ENCODE results near the gene TRMT44.

The TRMT44 gene

GRCh38 chr4:8493484-8493883 lies 52.9 kb downstream of the TRMT44 start:
- DNase-seq (ENCODE audit: low read depth in 3 of 3) = no peak

GRCh38 chr4:8494218-8494617 lies 53.6 kb downstream of the TRMT44 start:
- no peak for DNase-seq (ENCODE audit: low read depth in 3 of 3)

GRCh38 chr4:8494983-8495548 lies 54.5 kb downstream of the TRMT44 start:
- DNase-seq (ENCODE audit: low read depth in 3 of 3) = no peak

- no peak for DNase-seq (ENCODE audit: low read depth in 3 of 3)
Observed at GRCh38 chr4:8495803-8496202, 55.2 kb downstream of the TRMT44 start.

- DNase-seq (ENCODE audit: low read depth in 3 of 3) = no peak
Observed at GRCh38 chr4:8497762-8498161, 57.2 kb downstream of the TRMT44 start.

GRCh38 chr4:8500966-8501365 lies 60.4 kb downstream of the TRMT44 start:
- DNase-seq (ENCODE audit: low read depth in 3 of 3) = no peak

GRCh38 chr4:8501781-8502180 lies 61.2 kb downstream of the TRMT44 start:
- no peak for DNase-seq (ENCODE audit: low read depth in 3 of 3)

- no peak for DNase-seq (ENCODE audit: low read depth in 3 of 3)
Observed at GRCh38 chr4:8502371-8502770, 61.8 kb downstream of the TRMT44 start.

- DNase-seq (ENCODE audit: low read depth in 3 of 3) = no peak
Observed at GRCh38 chr4:8502836-8503585, 62.4 kb downstream of the TRMT44 start.

GRCh38 chr4:8503801-8504200 lies 63.2 kb downstream of the TRMT44 start:
- no peak for DNase-seq (ENCODE audit: low read depth in 3 of 3)

GRCh38 chr4:8504279-8505007 lies 63.9 kb downstream of the TRMT44 start:
- no peak for DNase-seq (ENCODE audit: low read depth in 3 of 3)

GRCh38 chr4:8505229-8505628 lies 64.7 kb downstream of the TRMT44 start:
- no peak for DNase-seq (ENCODE audit: low read depth in 3 of 3)

GRCh38 chr4:8506006-8506372 lies 65.4 kb downstream of the TRMT44 start:
- DNase-seq (ENCODE audit: low read depth in 3 of 3) = no peak

- DNase-seq (ENCODE audit: low read depth in 3 of 3) = no peak
Observed at GRCh38 chr4:8506373-8507195, 66.0 kb downstream of the TRMT44 start.

- no peak for DNase-seq (ENCODE audit: low read depth in 3 of 3)
Observed at GRCh38 chr4:8507196-8507570, 66.6 kb downstream of the TRMT44 start.

- DNase-seq (ENCODE audit: low read depth in 3 of 3) = no peak
Observed at GRCh38 chr4:8507624-8508023, 67.0 kb downstream of the TRMT44 start.

GRCh38 chr4:8508266-8508665 lies 67.7 kb downstream of the TRMT44 start:
- no peak for DNase-seq (ENCODE audit: low read depth in 3 of 3)

- no peak for DNase-seq (ENCODE audit: low read depth in 3 of 3)
Observed at GRCh38 chr4:8508740-8509139, 68.2 kb downstream of the TRMT44 start.

GRCh38 chr4:8509311-8509950 lies 68.9 kb downstream of the TRMT44 start:
- no peak for DNase-seq (ENCODE audit: low read depth in 3 of 3)

GRCh38 chr4:8510191-8510590 lies 69.6 kb downstream of the TRMT44 start:
- DNase-seq (ENCODE audit: low read depth in 3 of 3) = no peak

GRCh38 chr4:8510611-8511285 lies 70.2 kb downstream of the TRMT44 start:
- no peak for DNase-seq (ENCODE audit: low read depth in 3 of 3)
